Endothelial cell of umbilical vein (primary cell): ENCODE measurements around the gene GRAMD4. TPM values are rescaled to one million over a fixed set of nuclear protein-coding genes. Genes with fewer than 3 reads are reported as not detected.

Experiments used
- BruUV-seq: library from RNA; stranded (reverse); fragments of 400-500 nt; replicated peaks from 2 replicates; lab custom pipeline; 2021; lab: Mats Ljungman, UMichigan
- CTCF ChIA-PET: fragments of 300-600, 350-600 bp; sonication (Branson Sonifier 250); formaldehyde crosslinking; loops from one replicate; lab custom pipeline; 2021; ENCODE audit warnings: antibody characterized with exemption, inconsistent platforms; lab: Charles Lee
- POLR2A ChIA-PET: fragments of 300-600, 350-600 bp; sonication (Branson Sonifier 250); formaldehyde crosslinking; loops from one replicate; lab custom pipeline; 2021; ENCODE audit warnings: antibody characterized with exemption, inconsistent platforms; lab: Charles Lee
- DNase-seq: peaks from one replicate; pipeline ENCODE4 v3.0.0-alpha.2; 2011; ENCODE audit warnings: low read depth, low spot score
- FAIRE-seq: peaks from 2 replicates; lab custom pipeline; 2011; peaks lifted over from hg19 to GRCh38; lab: Jason Lieb, UNC
- H2AFZ ChIP-seq: 2 replicates; pipeline ENCODE4 v1.6.0; 2012; ENCODE audit warnings: low read depth, low read length, control low read depth, inconsistent platforms
- H3K27ac ChIP-seq: 2 replicates; pipeline ENCODE4 v1.5.1; 2011; ENCODE audit warnings: low read depth, mild to moderate bottlenecking, control low read depth, low read length, moderate library complexity; ENCODE audit not compliant: insufficient read depth
- H3K27me3 ChIP-seq, 2 experiments: 2 replicates each; pipeline versions ENCODE4 v1.6.0 to v1.6.1; 2011; ENCODE audit warnings: low read length in 2 of 2, mixed read lengths in 1 of 2; ENCODE audit not compliant: control insufficient read depth in 2 of 2, insufficient read depth in 2 of 2
- H3K36me3 ChIP-seq, 2 experiments: 2 replicates in 1 of 2; 3 replicates in 1 of 2; pipeline ENCODE4 v1.5.1; 2011; ENCODE audit warnings: low read length in 2 of 2, mild to moderate bottlenecking in 1 of 2, moderate library complexity in 1 of 2; ENCODE audit not compliant: control insufficient read depth in 2 of 2, insufficient read depth in 2 of 2; ENCODE audit errors: extremely low read depth in 1 of 2
- H3K4me1 ChIP-seq: 3 replicates; pipeline ENCODE4 v1.5.1; 2011; ENCODE audit warnings: mild to moderate bottlenecking, low read length; ENCODE audit not compliant: control insufficient read depth, insufficient read depth; ENCODE audit errors: extremely low read depth
- H3K4me2 ChIP-seq: 2 replicates; pipeline ENCODE4 v1.6.1; 2011; ENCODE audit warnings: low read length, control low read depth, mixed read lengths; ENCODE audit not compliant: insufficient read depth
- H3K4me3 ChIP-seq, 3 experiments: fragments of 200-600 bp in 1 of 3; sonication (generic), shearing (Covaris generic) in 1 of 3; replicated peaks in 1 of 3; 2 replicates each; pipeline ENCODE4 v1.5.1; 2011 to 2016; ENCODE audit warnings: control low read depth in 3 of 3, low read length in 3 of 3, mild to moderate bottlenecking in 2 of 3, inconsistent platforms in 1 of 3, low read depth in 1 of 3, moderate library complexity in 1 of 3; ENCODE audit not compliant: insufficient read depth in 1 of 3
- H3K79me2 ChIP-seq: 2 replicates; pipeline ENCODE4 v1.6.0; 2012; ENCODE audit warnings: low read length, inconsistent platforms; ENCODE audit not compliant: control insufficient read depth, insufficient read depth
- H3K9ac ChIP-seq: replicated peaks from 2 replicates; pipeline ENCODE3; 2011; ENCODE audit warnings: low read length, control low read depth; ENCODE audit not compliant: insufficient read depth; ENCODE audit errors: extremely low read depth
- H3K9me1 ChIP-seq: replicated peaks from 3 replicates; pipeline ENCODE4 v1.6.0; 2011; ENCODE audit warnings: mild to moderate bottlenecking, low read length; ENCODE audit not compliant: control insufficient read depth, insufficient read depth; ENCODE audit errors: extremely low read depth
- H3K9me3 ChIP-seq: replicated peaks from 2 replicates; pipeline ENCODE4 v1.5.1; 2012; ENCODE audit warnings: low read length, inconsistent platforms; ENCODE audit not compliant: control insufficient read depth, insufficient read depth
- H4K20me1 ChIP-seq: replicated peaks from 2 replicates; pipeline ENCODE3; 2011; ENCODE audit warnings: mild to moderate bottlenecking, low read length; ENCODE audit not compliant: control insufficient read depth, insufficient read depth; ENCODE audit errors: extremely low read depth
- EZH2 ChIP-seq: IDR thresholded peaks from 2 replicates; pipeline ENCODE4 v1.6.1; 2012; ENCODE audit warnings: borderline replicate concordance, low read depth, mild to moderate bottlenecking, moderate library complexity, low read length, inconsistent platforms; ENCODE audit not compliant: severe bottlenecking
- FOS ChIP-seq: IDR thresholded peaks from 2 replicates; pipeline ENCODE4 v1.6.1; 2011; ENCODE audit warnings: mild to moderate bottlenecking, low read length, moderate library complexity, borderline replicate concordance; ENCODE audit not compliant: insufficient read depth
- GATA2 ChIP-seq: IDR thresholded peaks from 2 replicates; pipeline ENCODE4 v1.7.0; 2011; ENCODE audit warnings: low read depth, mild to moderate bottlenecking, moderate library complexity, mixed read lengths, low read length; ENCODE audit not compliant: insufficient read length, insufficient read depth
- JUN ChIP-seq: IDR thresholded peaks from 2 replicates; pipeline ENCODE4 v1.6.1; 2011; ENCODE audit warnings: borderline replicate concordance, low read depth; ENCODE audit not compliant: insufficient read length, insufficient read depth
- MAX ChIP-seq: IDR thresholded peaks from 2 replicates; pipeline ENCODE4 v1.6.1; 2011; ENCODE audit not compliant: insufficient read depth, insufficient read length
- MYC ChIP-seq: IDR thresholded peaks from one replicate; pipeline ENCODE4 v1.6.1; 2011; ENCODE audit warnings: mild to moderate bottlenecking, low read depth, low read length
- POLR2A ChIP-seq: IDR thresholded peaks from 2 replicates; pipeline ENCODE4 v1.6.1; 2012; ENCODE audit warnings: low read depth, mild to moderate bottlenecking, control low read depth, low read length
- POLR2AphosphoS5 ChIP-seq: IDR thresholded peaks from 2 replicates; pipeline ENCODE4 v1.6.1; 2012; ENCODE audit warnings: low read depth, mild to moderate bottlenecking, control low read depth, low read length, moderate library complexity; ENCODE audit not compliant: insufficient read depth
- dilution Hi-C: fragments of 300-500 bp; cut with MboI; formaldehyde crosslinking; loops from one replicate; pipeline ENCODE4 v1.15.0; 2019; ENCODE audit warnings: low sequenced_read_pairs; ENCODE audit not compliant: extremely low pct_ligation_motif_present
- intact Hi-C: fragments of 100-400 bp; cut with micrococcal nuclease; formaldehyde crosslinking; loops from one replicate; pipeline ENCODE4 v1.10.0; 2022
- polyA plus RNA-seq, 4 experiments: library from polyadenylated mRNA; depleted of rRNA in 3 of 4; stranded (reverse) in 3 of 4; unstranded in 1 of 4; fragments of >200 nt; gene quantifications; 2 replicates each; pipeline versions ENCODE4 v1.2.1 to v1.2.3, GENCODE V29; 2011 to 2012; ENCODE audit warnings: missing spikeins in 1 of 4
- total RNA-seq: library from RNA; stranded (reverse); gene quantifications from 2 replicates; pipeline ENCODE4 v1.2.3, GENCODE V29; 2021
- TF ChIP-seq, protein P1 (sequence below), 2 donors: IDR thresholded peaks; 1 replicate in 1 of 2; 2 replicates in 1 of 2; pipeline ENCODE4 v1.5.1; 2011; ENCODE audit warnings: low read length in 2 of 2, mild to moderate bottlenecking in 2 of 2, moderate library complexity in 2 of 2, control low read depth in 1 of 2, inconsistent platforms in 1 of 2, low read depth in 1 of 2; ENCODE audit not compliant: insufficient read depth in 1 of 2; ENCODE audit errors: extremely low read depth in 1 of 2

GRAMD4 gene
- total and polyA plus RNA-seq, 2 donors (not counting 3 experiments of a cell fraction or from before 2014, with no cell fraction given): 5.9 to 14.8 TPM

DNA sequence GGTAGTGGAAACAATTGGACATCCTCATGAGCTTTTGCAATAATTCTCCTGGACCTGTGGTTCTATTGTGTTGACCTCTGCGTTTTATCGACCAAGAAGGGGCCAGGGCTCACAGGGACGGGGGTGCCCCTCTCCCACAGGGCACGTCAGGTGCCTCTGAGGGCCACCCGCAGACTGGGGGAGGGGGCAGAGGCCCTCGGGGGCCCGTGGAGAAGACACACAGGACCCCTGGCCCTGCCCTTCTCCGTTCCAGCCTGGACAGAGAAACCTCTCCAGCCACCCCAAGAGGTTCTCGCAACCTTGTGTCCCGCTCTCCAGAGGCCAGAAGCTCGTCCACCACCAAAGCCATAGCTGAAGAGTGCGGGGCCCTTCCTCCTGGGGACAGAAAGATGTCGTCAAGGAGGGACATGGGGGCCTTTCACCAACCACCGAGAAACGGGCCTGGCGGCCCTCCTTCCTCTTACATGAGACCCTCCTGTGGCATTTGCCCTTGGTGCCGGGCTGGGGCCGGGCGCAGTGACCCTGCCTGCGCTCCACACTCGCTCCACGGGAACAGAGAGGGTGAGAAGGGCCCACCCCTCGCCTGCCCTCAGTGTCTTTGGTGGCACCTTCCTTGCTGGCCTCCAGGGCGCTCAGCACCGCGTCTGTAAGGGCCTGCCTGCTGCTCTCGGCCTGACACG, 57.3 kb downstream of the GRAMD4 start:
- Histone ChIP-seq H3K9me1 (no peaks in the 10 kb centered on the region), H3K79me2 (no peaks in the 10 kb centered on the region), H3K27ac (no peak overlapping the region), H3K9me3 (no peaks in the 10 kb centered on the region), H3K4me2 (no peak overlapping the region), H3K4me3 (no peak overlapping the region), H3K9ac (no peak overlapping the region), H2AFZ (no peak overlapping the region), H3K27me3 (no peaks in the 10 kb centered on the region), H3K36me3 (no peaks in the 10 kb centered on the region), H3K4me1 (no peaks in the 10 kb centered on the region), H4K20me1 (no peaks in the 10 kb centered on the region)
- TF ChIP-seq POLR2A: no peak
- TF ChIP-seq JUN: no peak
- TF ChIP-seq MYC: no peak
- TF ChIP-seq FOS: no peak
- TF ChIP-seq EZH2: no peak
- no peak for TF ChIP-seq MAX
- no peak for TF ChIP-seq GATA2
- no peak for TF ChIP-seq POLR2AphosphoS5
- TF ChIP-seq, protein P1, sequence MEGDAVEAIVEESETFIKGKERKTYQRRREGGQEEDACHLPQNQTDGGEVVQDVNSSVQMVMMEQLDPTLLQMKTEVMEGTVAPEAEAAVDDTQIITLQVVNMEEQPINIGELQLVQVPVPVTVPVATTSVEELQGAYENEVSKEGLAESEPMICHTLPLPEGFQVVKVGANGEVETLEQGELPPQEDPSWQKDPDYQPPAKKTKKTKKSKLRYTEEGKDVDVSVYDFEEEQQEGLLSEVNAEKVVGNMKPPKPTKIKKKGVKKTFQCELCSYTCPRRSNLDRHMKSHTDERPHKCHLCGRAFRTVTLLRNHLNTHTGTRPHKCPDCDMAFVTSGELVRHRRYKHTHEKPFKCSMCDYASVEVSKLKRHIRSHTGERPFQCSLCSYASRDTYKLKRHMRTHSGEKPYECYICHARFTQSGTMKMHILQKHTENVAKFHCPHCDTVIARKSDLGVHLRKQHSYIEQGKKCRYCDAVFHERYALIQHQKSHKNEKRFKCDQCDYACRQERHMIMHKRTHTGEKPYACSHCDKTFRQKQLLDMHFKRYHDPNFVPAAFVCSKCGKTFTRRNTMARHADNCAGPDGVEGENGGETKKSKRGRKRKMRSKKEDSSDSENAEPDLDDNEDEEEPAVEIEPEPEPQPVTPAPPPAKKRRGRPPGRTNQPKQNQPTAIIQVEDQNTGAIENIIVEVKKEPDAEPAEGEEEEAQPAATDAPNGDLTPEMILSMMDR (IDR thresholded peaks at IDR 0.05; ENCODE audit: extremely low read depth in 1 of 2, insufficient read depth in 1 of 2, low read depth in 1 of 2, low read length in 2 of 2): no peak
- dilution Hi-C loops: no loop called here
- no peak for FAIRE-seq
- intact Hi-C loops: no loop called here
- DNase-seq: no peak
- CTCF ChIA-PET: no interaction called here
- BruUV-seq: no TSS peak
- POLR2A ChIA-PET: no interaction called here
